ENCODE results near the gene PLXNB1. TPM values are rescaled to one million over a fixed set of nuclear protein-coding genes. Genes with fewer than 3 reads are reported as not detected.

Gene PLXNB1
- total and polyA plus RNA-seq, 2 of the 13 experiments (the other 11 are each of a cell fraction or from before 2014, with no cell fraction given) = 86.0 to 143 TPM

GRCh38 chr3:48408823-48409281, 21.0 kb downstream of the PLXNB1 start:
- H4K20me1 ChIP-seq (ENCODE audit: insufficient read depth, low read length) = peaks cover 12% of the 10 kb centered on the region; the same call in 1 of the 2 replicates
- no peak overlapping the region for H3K27ac ChIP-seq (ENCODE audit: extremely low read length, insufficient read depth, low read length)
- no peak for ATAC-seq
- no peak for FAIRE-seq
- WGBS (ENCODE audit: low lambda C conversion rate) = 95% methylated on average over 3 of the region's 4 CpGs
- DNase-seq (ENCODE audit: low spot score) = no peak
- BruUV-seq (replicated peaks) = no TSS peak
- no peaks in the 10 kb centered on the region for H3K79me2 ChIP-seq (ENCODE audit: insufficient read depth, low read length)
- H2AFZ ChIP-seq (ENCODE audit: low read length) = no peak overlapping the region
- H3K4me1 ChIP-seq (ENCODE audit: insufficient read depth, low read length) = no peaks in the 10 kb centered on the region
- no peaks in the 10 kb centered on the region for H3K9me3 ChIP-seq (ENCODE audit: low read length)
- ChIA-PET POLR2A (interaction anchor here (0.9 to 1.5 kb wide), 2 partner anchors 9 to 31 kb away, joined by 3 to 5 read pairs; partner anchors contain the start of genes CCDC51 and TMA7), CTCF (ENCODE audit: low intra/inter-chr PET ratio, low total read pairs) (interaction anchor here (1.6 kb wide), 1 partner anchor 27 kb away, joined by 5 read pairs; no protein-coding TSS in a partner anchor)
- no peak overlapping the region for H3K9ac ChIP-seq (ENCODE audit: insufficient read depth, low read depth, low read length)
- no peak overlapping the region for H3K4me2 ChIP-seq (ENCODE audit: low read depth, low read length)
- peaks cover 83 to 100% of the 10 kb centered on the region in 2 experiments for H3K36me3 ChIP-seq (replicated peaks in 1 of 2; ENCODE audit: control insufficient read depth in 1 of 2, insufficient read depth in 2 of 2, low read length in 2 of 2)
- in situ Hi-C loops (cut with HindIII; ENCODE audit: extremely low pct_ligation_motif_present, low pct_unique_long_range_greater_than_20kb) (no loop called here), intact Hi-C loops (cut with micrococcal nuclease; ENCODE audit: unreplicated experiment) (no loop called here)
- TF ChIP-seq TFAP4 (IDR thresholded peaks at IDR 0.05; ENCODE audit: borderline replicate concordance, low read depth) (no peak), CTCF (CRISPR knock-in tag; IDR thresholded peaks at IDR 0.05) (peak; percentile 34; the same call in 1 of the 2 replicates), ZSCAN21 (CRISPR knock-in tag; IDR thresholded peaks at IDR 0.05; ENCODE audit: borderline replicate concordance) (no peak), GABPB1 (CRISPR knock-in tag; IDR thresholded peaks at IDR 0.05) (no peak), POLR2A (IDR thresholded peaks at IDR 0.05; ENCODE audit: insufficient read depth in 1 of 2, low read depth in 2 of 2, low read length in 2 of 2) (0 out of 4 replicates have a peak, but pooled peaks of 1 of the 2 experiments have one; percentile 12)
- H3K27me3 ChIP-seq (ENCODE audit: control insufficient read depth in 1 of 2, insufficient read depth in 2 of 2, low read length in 2 of 2) = no peaks in the 10 kb centered on the region
- no peak overlapping the region for H3K4me3 ChIP-seq (replicated peaks in 1 of 3; ENCODE audit: insufficient read depth in 1 of 3, low read depth in 2 of 3, low read length in 3 of 3)

All from HepG2 (cell line).